Fibroblast of the aortic adventitia (primary cell): ENCODE data around the gene OSR1. TPM values are rescaled to one million over a fixed set of nuclear protein-coding genes. Genes with fewer than 3 reads are reported as not detected.
A peak's percentile ranks its signal among the peaks of the same experiment; 100 is the strongest.

ENCODE experiments used
- DNase-seq: peaks from one replicate; pipeline ENCODE4 v3.0.0-alpha.2; 2010; ENCODE audit warnings: low read depth
- H3K4me3 ChIP-seq: 2 replicates; pipeline ENCODE4 v1.5.1; 2011; ENCODE audit warnings: low read depth, mild to moderate bottlenecking, control low read depth, low read length, moderate library complexity
- total RNA-seq: library from RNA; depleted of rRNA; stranded (reverse); fragments of >200 nt; gene quantifications from 2 replicates; pipeline ENCODE4 v1.2.3, GENCODE V29; 2012; ENCODE audit warnings: low replicate concordance
- TF ChIP-seq, protein P1 (sequence below): IDR thresholded peaks from 2 replicates; pipeline ENCODE4 v1.5.1; 2011; ENCODE audit warnings: mild to moderate bottlenecking, low read length, control low read depth, inconsistent platforms; ENCODE audit not compliant: insufficient read depth

Gene OSR1
- total RNA-seq, 1 donor: 117 TPM

DNA sequence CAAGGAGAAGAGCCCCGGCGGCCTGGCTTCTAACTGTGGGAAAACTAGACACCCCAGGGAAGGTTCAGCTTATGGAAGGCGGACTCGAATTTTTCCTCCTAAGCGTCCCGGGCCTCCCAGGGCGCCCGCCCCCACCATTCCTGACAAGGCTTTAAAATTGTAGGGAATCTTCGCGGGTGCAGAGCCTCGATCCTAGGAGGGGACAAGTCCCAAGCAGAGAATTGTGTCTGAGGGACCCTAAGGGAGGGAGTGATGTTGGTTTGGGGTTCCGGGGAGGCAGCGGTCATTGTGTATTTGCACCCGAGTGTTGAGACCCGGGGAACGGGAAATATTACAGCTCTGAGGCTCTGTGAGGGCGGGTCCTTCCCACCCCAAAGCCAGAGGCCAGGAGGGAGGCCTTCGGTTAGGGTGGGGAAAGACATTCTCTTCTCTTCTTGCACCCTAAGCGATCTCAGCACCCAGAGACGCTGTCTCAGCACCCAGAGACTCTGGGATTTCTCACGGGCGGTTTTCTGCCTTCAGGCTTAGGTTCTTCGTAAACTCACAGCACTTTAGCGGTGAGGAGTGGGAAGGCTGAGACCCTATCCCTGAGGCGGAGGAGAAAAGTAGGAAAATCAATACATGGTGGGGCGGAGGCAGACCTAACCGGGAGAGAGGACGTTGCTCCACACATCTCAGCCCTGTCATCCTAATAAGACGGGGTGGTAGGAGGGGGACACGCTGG is 7.6 kb downstream of the OSR1 start:
- TF ChIP-seq, protein P1, sequence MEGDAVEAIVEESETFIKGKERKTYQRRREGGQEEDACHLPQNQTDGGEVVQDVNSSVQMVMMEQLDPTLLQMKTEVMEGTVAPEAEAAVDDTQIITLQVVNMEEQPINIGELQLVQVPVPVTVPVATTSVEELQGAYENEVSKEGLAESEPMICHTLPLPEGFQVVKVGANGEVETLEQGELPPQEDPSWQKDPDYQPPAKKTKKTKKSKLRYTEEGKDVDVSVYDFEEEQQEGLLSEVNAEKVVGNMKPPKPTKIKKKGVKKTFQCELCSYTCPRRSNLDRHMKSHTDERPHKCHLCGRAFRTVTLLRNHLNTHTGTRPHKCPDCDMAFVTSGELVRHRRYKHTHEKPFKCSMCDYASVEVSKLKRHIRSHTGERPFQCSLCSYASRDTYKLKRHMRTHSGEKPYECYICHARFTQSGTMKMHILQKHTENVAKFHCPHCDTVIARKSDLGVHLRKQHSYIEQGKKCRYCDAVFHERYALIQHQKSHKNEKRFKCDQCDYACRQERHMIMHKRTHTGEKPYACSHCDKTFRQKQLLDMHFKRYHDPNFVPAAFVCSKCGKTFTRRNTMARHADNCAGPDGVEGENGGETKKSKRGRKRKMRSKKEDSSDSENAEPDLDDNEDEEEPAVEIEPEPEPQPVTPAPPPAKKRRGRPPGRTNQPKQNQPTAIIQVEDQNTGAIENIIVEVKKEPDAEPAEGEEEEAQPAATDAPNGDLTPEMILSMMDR: no peak
- H3K4me3 ChIP-seq: no peak overlapping the region
- peak; percentile 12 for DNase-seq

DNA sequence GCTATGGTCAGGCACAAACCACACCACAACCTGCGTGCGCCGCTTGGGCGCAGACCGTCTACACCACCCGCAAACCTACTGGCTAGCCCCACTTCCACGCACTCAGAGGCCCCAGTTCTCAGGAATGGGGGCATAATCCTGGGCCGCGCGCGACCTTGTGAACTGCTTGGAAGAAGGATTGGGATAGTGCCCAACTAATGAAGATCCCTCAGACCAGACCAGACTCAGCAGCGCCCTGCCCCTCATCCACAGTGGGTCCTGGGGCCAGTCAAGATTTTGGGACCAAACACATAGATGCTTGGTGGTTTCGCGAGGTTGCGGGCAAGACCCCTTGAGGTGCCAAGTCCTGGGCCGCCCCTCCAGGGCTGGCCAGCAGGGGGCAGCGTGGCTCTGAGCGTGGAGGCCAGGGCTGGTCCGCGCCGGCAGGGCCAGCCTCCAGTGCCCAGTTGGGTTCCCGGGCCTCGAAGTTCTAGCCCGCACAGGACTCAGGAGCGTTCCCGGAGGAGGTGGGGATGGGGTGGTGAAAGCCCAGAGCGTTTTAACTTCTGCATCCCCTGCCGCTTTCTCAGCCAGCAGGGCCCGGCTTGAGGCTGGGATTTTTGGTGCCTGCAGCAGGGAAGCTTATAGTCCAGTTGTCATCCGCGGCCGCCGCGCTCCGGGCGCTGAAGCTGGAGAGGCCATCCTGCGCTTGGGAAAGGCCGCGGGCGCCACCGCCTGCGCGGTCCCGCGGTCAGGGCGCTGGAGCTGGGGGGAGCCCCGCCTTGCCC is 8.3 kb downstream of the OSR1 start:
- DNase-seq: peak; percentile 58
- no peak overlapping the region for H3K4me3 ChIP-seq
- TF ChIP-seq, protein P1: peak; percentile 74

DNA sequence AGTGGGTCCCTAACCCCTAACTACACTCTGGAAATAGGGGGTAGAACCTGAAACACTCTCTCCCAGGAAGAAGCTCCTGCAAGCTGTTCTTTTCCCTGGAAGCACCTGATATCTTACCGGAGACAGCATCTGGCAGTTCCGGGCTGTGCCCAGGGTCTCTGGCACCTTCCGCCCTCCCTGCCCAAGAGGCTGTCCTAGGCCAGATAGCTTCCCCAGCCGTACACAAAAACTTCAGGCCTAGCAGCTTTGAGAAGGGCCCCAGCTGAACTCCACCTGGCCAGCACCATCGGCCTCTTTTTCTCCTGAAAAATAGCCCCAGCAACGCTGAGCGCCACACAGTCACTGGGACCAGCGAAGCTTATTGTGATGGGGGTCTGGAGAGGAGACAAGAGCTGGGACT is 9.7 kb downstream of the OSR1 start:
- TF ChIP-seq, protein P1: no peak
- H3K4me3 ChIP-seq: peak overlapping the region; percentile 57
- no peak for DNase-seq

DNA sequence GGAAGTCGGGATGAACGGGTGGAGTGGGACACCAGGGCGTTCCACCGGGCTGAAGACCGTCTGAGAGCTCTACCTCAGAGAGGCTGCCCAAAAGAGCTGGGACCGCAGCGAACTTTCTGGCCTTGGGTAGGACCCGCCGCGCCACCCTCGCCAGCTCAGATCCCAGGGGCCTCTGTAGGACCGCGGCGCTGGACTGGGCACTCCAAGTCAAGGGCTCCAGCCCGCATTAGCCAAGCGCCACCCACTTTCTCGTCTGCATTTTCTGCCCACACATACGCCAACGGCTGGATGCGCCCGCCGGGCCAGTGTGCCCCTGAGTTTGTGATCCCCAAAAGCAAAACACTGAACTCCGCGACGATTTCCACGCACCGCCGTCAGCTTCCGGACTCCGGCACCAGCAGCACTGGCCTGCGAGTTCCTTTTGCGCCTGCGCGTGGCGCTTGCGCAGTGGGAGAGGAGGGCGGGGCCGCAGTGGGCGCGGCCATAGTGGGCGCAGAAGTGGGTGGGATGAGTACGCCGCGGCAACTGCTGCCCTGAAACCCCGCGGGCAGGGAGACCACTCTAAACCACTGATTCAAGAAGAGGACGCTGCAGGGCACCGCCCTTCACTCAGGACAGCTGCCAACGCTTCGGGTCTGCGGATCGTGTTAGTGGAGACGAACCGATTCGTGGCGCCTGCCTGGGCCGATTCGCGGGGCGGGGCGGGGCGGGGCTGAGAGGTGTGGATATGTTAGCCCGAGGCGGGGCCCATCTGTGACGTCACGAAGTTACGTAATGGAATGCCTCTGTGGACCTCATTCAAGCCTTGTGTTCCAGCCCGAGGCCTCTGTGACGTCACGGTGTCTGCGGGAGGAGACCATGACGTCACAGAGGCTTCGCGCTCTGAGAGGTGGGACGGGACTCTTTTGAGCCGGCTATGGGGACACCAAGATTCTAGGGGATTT is 10.5 kb downstream of the OSR1 start:
- TF ChIP-seq, protein P1: no peak

DNA sequence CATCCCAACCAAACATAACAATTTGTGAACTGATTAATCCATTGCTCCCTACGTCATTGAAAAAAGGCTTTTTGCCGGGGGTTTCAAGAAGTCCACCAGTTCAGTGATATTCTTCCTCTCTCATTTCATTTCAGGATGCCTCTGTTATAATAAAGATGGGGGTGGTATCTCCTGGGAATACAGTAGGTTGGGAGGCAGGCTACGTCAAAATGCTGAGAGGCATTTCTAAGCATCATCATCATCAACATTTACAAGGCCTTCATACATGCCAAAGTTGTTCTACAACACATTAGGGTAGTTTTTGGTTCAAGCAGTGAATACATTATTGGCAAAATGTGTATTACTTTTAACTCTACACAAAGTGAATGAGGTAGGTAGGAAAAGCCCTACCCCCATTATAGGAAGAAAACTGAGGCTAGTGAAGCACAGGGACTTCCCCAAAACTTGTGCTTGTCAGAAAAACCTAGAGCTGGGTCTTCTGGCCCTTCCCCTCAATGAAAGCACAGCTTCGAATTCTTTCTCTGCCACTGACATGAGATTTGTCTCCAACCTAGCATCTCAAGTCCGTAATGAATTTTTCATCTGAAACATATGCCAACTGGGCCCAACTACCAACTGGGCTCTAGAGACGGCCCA is 11.3 kb downstream of the OSR1 start:
- TF ChIP-seq, protein P1: no peak
- DNase-seq: no peak
- H3K4me3 ChIP-seq: peak overlapping the region; percentile 88

More for the DNA sequence above, 10.5 kb downstream of the OSR1 start:
- H3K4me3 ChIP-seq: peak overlapping the region; percentile 88
- peak; percentile 99 for DNase-seq

DNA sequence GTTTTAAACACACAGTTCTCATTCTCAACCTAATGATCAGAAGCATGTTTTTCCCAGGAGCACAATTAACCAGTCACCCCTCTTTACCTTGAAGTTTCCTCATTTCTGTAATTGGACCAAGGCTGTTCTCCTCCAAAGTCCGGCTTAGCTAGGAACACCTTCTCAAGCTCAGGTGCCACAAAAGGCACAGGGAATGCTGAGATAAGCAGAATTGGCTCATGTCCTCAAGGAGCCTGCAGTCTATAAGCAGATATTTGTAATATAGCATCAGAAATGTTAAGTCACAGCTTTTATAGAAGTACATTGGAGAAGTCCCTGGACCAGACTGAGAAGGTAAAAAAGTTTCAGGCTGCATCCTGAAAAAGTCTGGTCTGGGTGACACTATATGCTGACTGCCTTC is 20.7 kb downstream of the OSR1 start:
- TF ChIP-seq, protein P1: no peak
- no peak overlapping the region for H3K4me3 ChIP-seq
- DNase-seq: no peak
